ENCODE data around the gene PHYHD1. TPM values are rescaled to one million over a fixed set of nuclear protein-coding genes. Genes with fewer than 3 reads are reported as not detected.

Gene PHYHD1
- total RNA-seq, 1 experiment from 2014 or later = 0.32 TPM

DNA sequence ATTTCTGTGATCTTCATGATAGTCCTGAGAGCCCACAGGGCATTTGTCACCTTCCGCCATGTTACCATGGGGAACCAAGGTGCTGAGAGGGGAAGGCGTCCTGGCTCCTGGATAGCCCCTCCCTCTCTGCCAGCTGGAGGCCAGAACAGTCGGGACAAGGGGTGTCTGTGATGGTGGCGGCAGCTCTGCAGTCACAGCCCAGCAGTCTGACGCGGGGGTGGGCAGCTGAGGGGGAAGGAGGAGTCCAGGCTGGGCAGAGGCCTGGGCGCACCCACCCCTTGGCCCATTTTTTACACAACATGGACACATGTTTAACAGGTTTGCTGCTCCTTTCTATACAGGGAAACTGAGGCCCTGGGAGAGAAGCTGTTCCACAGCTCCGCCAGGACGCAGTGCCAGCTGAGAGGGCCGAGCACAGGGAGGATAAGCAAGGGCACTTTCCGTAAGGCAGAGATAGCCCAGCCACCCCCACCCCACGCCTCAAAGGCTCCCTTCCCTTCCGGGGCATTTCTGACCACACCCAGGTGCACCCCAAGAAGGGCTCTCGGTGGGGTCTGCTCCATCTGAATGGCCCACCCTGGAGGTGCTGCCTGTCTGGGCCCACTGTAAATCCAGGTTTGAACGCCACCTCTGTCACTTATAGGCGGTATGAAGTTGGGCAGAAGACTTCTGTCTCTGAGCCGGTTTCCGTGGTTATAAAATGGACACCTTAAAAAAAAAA is 21.8 kb upstream of the PHYHD1 start:
- H3K79me2 ChIP-seq (ENCODE audit: insufficient read depth, low read length) = no peaks in the 10 kb centered on the region; the same call in 1 of the 2 replicates

More for the DNA sequence above, 21.8 kb upstream of the PHYHD1 start:
- H4K20me1 ChIP-seq (ENCODE audit: insufficient read depth) = no peaks in the 10 kb centered on the region
- no peak for ATAC-seq
- DNase-seq (ENCODE audit: low read depth, low spot score) = no peak
- H3K9me2 ChIP-seq (ENCODE audit: insufficient read depth) = no peaks in the 10 kb centered on the region
- no peak overlapping the region for H2AFZ ChIP-seq (ENCODE audit: low read depth, low read length, poor library complexity, severe bottlenecking)
- H3K36me3 ChIP-seq (ENCODE audit: control insufficient read depth in 1 of 2, insufficient read depth in 2 of 2, low read length in 2 of 2) = 0 out of 4 replicates have a peak, but pooled peaks cover 0 to 4% of the 10 kb centered on the region in 2 experiments
- no peak for TF ChIP-seq REST (IDR thresholded peaks at IDR 0.05; ENCODE audit: low read depth)
- TF ChIP-seq ELF1 (IDR thresholded peaks at IDR 0.05; ENCODE audit: borderline replicate concordance, low read depth) = no peak
- TF ChIP-seq EZH2phosphoT487 (IDR thresholded peaks at IDR 0.05; ENCODE audit: borderline replicate concordance) = no peak
- no peak for TF ChIP-seq EZH2 (IDR thresholded peaks at IDR 0.05)
- TF ChIP-seq, protein P1, sequence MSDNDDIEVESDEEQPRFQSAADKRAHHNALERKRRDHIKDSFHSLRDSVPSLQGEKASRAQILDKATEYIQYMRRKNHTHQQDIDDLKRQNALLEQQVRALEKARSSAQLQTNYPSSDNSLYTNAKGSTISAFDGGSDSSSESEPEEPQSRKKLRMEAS (IDR thresholded peaks at IDR 0.05) = no peak
- ChIA-PET CTCF (no interaction called here), RAD21 (ENCODE audit: low non-redundant PET in 1 of 2, low total read pairs in 2 of 2, uncharacterized antibody in 2 of 2, unreplicated experiment in 2 of 2) (no interaction called here), POLR2A (no interaction called here)
- H3K27ac ChIP-seq (ENCODE audit: low read depth, low read length) = no peak overlapping the region; the same call in 1 of the 2 replicates
- BruUV-seq (replicated peaks) = no TSS peak
- intact Hi-C loops (cut with micrococcal nuclease) = no loop called here
- no peak overlapping the region for H3K4me2 ChIP-seq (ENCODE audit: low read length)
- no peaks in the 10 kb centered on the region for H3K27me3 ChIP-seq (ENCODE audit: insufficient read depth, low read length)
- peaks cover 12 to 27% of the 10 kb centered on the region in 2 experiments for H3K4me1 ChIP-seq (ENCODE audit: control insufficient read depth in 1 of 2, insufficient read depth in 2 of 2, low read length in 2 of 2)
- H3K9me3 ChIP-seq (ENCODE audit: control insufficient read depth in 1 of 2, insufficient read depth in 1 of 2, low read depth in 1 of 2, low read length in 2 of 2) = no peaks in the 10 kb centered on the region
- H3K9ac ChIP-seq (ENCODE audit: low read length) = no peak overlapping the region
- H3K4me3 ChIP-seq (replicated peaks in 1 of 2; ENCODE audit: low read depth in 1 of 2, low read length in 2 of 2) = no peak overlapping the region

Data from HCT116 (cell line).